Measurements from ENCODE around the gene FAM53A. TPM values are rescaled to one million over a fixed set of nuclear protein-coding genes. Genes with fewer than 3 reads are reported as not detected.

The FAM53A gene
- total and polyA plus RNA-seq, 10 of the 15 experiments (the other 5 are each of a cell fraction or from before 2014, with no cell fraction given) = 0.02 to 0.87 (median 0.38) TPM; not detected in 2

GRCh38 chr4:1727117-1728031, 43.3 kb upstream of the FAM53A start (continued):
- TF ChIP-seq, protein P1, sequence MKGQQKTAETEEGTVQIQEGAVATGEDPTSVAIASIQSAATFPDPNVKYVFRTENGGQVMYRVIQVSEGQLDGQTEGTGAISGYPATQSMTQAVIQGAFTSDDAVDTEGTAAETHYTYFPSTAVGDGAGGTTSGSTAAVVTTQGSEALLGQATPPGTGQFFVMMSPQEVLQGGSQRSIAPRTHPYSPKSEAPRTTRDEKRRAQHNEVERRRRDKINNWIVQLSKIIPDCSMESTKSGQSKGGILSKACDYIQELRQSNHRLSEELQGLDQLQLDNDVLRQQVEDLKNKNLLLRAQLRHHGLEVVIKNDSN (IDR thresholded peaks at IDR 0.05; ENCODE audit: borderline replicate concordance, extremely low read length, insufficient read depth, low read depth, low read length) = peak; percentile 26
- TF ChIP-seq, protein P2, sequence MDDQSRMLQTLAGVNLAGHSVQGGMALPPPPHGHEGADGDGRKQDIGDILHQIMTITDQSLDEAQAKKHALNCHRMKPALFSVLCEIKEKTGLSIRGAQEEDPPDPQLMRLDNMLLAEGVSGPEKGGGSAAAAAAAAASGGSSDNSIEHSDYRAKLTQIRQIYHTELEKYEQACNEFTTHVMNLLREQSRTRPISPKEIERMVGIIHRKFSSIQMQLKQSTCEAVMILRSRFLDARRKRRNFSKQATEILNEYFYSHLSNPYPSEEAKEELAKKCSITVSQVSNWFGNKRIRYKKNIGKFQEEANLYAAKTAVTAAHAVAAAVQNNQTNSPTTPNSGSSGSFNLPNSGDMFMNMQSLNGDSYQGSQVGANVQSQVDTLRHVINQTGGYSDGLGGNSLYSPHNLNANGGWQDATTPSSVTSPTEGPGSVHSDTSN (IDR thresholded peaks at IDR 0.05; ENCODE audit: insufficient replicate concordance, low read depth, low read length) = no peak
- no peak for TF ChIP-seq NBN (IDR thresholded peaks at IDR 0.05)
- no peak for TF ChIP-seq CBX5 (IDR thresholded peaks at IDR 0.05; ENCODE audit: low read depth)
- no peak for TF ChIP-seq SIN3A (IDR thresholded peaks at IDR 0.05; ENCODE audit: low read depth, low read length)

GRCh38 chr4:1726146-1726934, 42.2 kb upstream of the FAM53A start:
- in situ Hi-C loops (cut with MboI) = loop anchor here (5.0 kb wide), 1 partner anchor 34 kb away; no protein-coding TSS in a partner anchor
- Histone ChIP-seq H3K4me1 (ENCODE audit: control insufficient read depth, insufficient read depth, low read length) (peaks cover 18% of the 10 kb centered on the region), H3K79me2 (ENCODE audit: control insufficient read depth, insufficient read depth, low read length) (peaks cover 58% of the 10 kb centered on the region), H3K9ac (ENCODE audit: control insufficient read depth, insufficient read depth, low read length) (no peak overlapping the region), H4K20me1 (ENCODE audit: control insufficient read depth, insufficient read depth) (no peaks in the 10 kb centered on the region), H3K27me3 (replicated peaks in 1 of 2; ENCODE audit: control insufficient read depth in 2 of 2, insufficient read depth in 2 of 2, low read length in 1 of 2) (no peaks in the 10 kb centered on the region), H3K4me3 (no peak overlapping the region), H3K4me2 (ENCODE audit: control insufficient read depth, insufficient read depth) (0 out of 2 replicates have a peak overlapping the region, but pooled peaks have one; percentile 23), H3K36me3 (ENCODE audit: control insufficient read depth in 2 of 2, insufficient read depth in 2 of 2, low read length in 1 of 2) (peaks cover 26 to 46% of the 10 kb centered on the region in 2 experiments; a peak in 3 of 4 replicates), H3K9me3 (replicated peaks; ENCODE audit: control insufficient read depth, insufficient read depth, low read length) (no peaks in the 10 kb centered on the region), H3K27ac (ENCODE audit: control insufficient read depth, insufficient read depth) (no peak overlapping the region), H2AFZ (ENCODE audit: control insufficient read depth, low read depth, low read length) (no peak overlapping the region)
- intact Hi-C loops (cut with micrococcal nuclease; ENCODE audit: unreplicated experiment) = loop anchor here (1.0 kb wide), 1 partner anchor 33 kb away; no protein-coding TSS in a partner anchor
- WGBS (ENCODE audit: insufficient coverage, insufficient replicate concordance, low lambda C conversion rate, missing lambda C conversion rate) = 70% methylated on average over 17 of the region's 17 CpGs
- ChIA-PET SMC1A (ENCODE audit: uncharacterized antibody, unreplicated experiment) (interaction anchor here (0.7 to 11.0 kb wide), 4 partner anchors 14 to 202 kb away, joined by 3 to 132 read pairs (median 18); partner anchors contain the start of gene SLBP), RAD21 (ENCODE audit: unreplicated experiment) (interaction anchor here (1.3 to 4.9 kb wide), 3 partner anchors 12 to 33 kb away, joined by 4 to 77 read pairs (median 5); partner anchors contain the start of gene SLBP), CTCF (interaction anchor here (0.7 to 15.5 kb wide), 8 partner anchors 17 to 201 kb away, joined by 3 to 317 read pairs (median 5); no protein-coding TSS in a partner anchor), POLR2A (interaction anchor here (3.1 kb wide), 1 partner anchor 33 kb away, joined by 10 read pairs; no protein-coding TSS in a partner anchor)
- BruUV-seq (replicated peaks) = no TSS peak
- FAIRE-seq (peak; percentile 91), DNase-seq (ENCODE audit: low read depth, low spot score) (peak; percentile 45), ATAC-seq (peak; percentile 73)
- TF ChIP-seq JUND (IDR thresholded peaks at IDR 0.05; ENCODE audit: low read depth, low read length) = no peak
- TF ChIP-seq HDGF (IDR thresholded peaks at IDR 0.05) = peak; percentile 78; the same call in 1 of the 2 replicates
- no peak for TF ChIP-seq SIX5 (IDR thresholded peaks at IDR 0.05; ENCODE audit: low read depth, low read length, severe bottlenecking)
- no peak for TF ChIP-seq TAF1 (IDR thresholded peaks at IDR 0.05; ENCODE audit: borderline replicate concordance, low read depth, low read length)
- no peak for TF ChIP-seq EGR1 (IDR thresholded peaks at IDR 0.05; ENCODE audit: borderline replicate concordance in 1 of 2, low read depth in 2 of 2, low read length in 2 of 2)
- no peak for TF ChIP-seq RELA (IDR thresholded peaks at IDR 0.05; ENCODE audit: borderline replicate concordance, partially characterized antibody)
- TF ChIP-seq NFYA (IDR thresholded peaks at IDR 0.05; ENCODE audit: borderline replicate concordance, low read depth, low read length) = no peak
- TF ChIP-seq PAX5 (IDR thresholded peaks at IDR 0.05; ENCODE audit: borderline replicate concordance, low read depth, low read length) = no peak
- no peak for TF ChIP-seq SKIL (IDR thresholded peaks at IDR 0.05; ENCODE audit: low read depth, poor library complexity, severe bottlenecking)
- TF ChIP-seq STAT1 (conservative IDR thresholded peaks at IDR 0.05) = no peak

All from GM12878 (cell line).